ENCODE data around the gene GALNT17. TPM values are rescaled to one million over a fixed set of nuclear protein-coding genes. Genes with fewer than 3 reads are reported as not detected.

GALNT17 gene
- total and polyA plus RNA-seq, 5 experiments from 2014 or later: not detected

GRCh38 chr7:71687286-71687685 is 555.3 kb downstream of the GALNT17 start:
- H3K4me3 Mint-ChIP-seq: no peak overlapping the region
- H3K27me3 Mint-ChIP-seq: peaks cover 0 to 24% (median 6%) of the 10 kb centered on the region in 5 donors
- H3K4me1 Mint-ChIP-seq: no peaks in the 10 kb centered on the region
- H3K27ac Mint-ChIP-seq: no peak overlapping the region
- POLR2A ChIA-PET: no interaction called here
- H3K36me3 Mint-ChIP-seq: no peaks in the 10 kb centered on the region
- ATAC-seq: no peak
- no peak for DNase-seq
- H3K9me3 Mint-ChIP-seq: peaks cover 0 to 17% (median 2%) of the 10 kb centered on the region in 9 donors

DNA sequence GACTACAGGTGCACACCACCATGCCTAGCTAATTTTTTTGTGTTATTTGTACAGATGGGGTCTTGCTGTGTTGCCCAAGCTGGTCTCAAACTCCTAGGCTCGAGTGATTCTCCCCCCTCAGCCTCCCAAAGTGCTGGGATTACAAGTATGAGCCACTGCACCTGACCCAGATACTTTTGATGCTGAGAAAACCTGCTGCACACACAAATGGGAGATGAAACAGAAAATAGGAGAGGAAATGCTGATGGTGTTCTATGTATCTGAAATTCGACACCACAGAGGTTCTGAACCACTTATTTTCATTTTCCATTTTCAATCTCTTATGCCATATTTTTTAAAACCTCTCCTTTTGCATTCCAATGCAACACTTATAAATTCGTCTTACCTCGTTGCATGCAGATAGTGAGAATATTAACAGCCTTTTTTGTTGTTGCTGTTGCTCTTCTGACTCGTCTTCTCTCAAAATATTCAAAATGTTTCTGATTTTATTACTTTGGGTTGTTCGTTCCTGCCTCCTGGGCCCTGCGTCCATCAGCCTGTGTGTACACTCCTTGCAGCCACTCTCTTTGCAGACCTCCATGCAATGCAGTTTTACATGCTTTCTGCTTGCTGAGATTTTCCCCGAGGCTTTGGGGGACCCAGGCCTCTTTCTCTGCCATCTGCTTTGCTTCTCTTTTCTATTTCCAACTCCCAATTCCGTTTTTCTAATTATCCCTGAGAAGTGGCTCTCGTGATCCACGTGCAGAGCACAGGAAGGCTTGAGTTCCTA is 556.1 kb downstream of the GALNT17 start:
- H3K27me3 Mint-ChIP-seq: peaks cover 0 to 24% (median 6%) of the 10 kb centered on the region in 5 donors
- peaks cover 0 to 17% (median 2%) of the 10 kb centered on the region in 9 donors for H3K9me3 Mint-ChIP-seq
- no peak overlapping the region for H3K4me3 Mint-ChIP-seq
- H3K27ac Mint-ChIP-seq: no peak overlapping the region
- no peaks in the 10 kb centered on the region for H3K36me3 Mint-ChIP-seq
- POLR2A ChIA-PET: no interaction called here
- no peaks in the 10 kb centered on the region for H3K4me1 Mint-ChIP-seq
- DNase-seq (no peak), ATAC-seq (no peak)

DNA sequence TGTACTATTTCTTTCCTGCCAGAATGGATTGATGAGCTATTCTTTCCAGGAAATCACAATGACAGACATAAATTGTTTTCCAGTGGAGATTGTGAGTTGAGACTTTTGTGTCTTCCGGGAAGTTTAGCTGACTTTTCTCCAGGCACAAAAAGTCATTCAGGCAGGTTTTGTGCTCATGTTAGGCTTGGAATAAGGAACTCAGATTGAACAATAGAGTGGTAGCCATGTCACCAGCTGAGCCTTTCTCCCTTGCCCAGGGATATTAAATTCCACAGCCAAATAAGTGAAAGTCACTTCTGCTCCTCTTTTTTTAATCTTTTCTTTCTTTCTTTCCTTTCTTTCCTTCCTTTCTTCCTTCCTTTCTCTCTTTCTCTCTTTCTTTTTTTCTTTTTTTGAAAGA is 559.6 kb downstream of the GALNT17 start:
- POLR2A ChIA-PET: no interaction called here

GRCh38 chr7:71694665-71695064 is 562.7 kb downstream of the GALNT17 start:
- no peak for DNase-seq
- peaks cover 0 to 19% (median 11%) of the 10 kb centered on the region in 9 donors for H3K9me3 Mint-ChIP-seq
- ATAC-seq: no peak
- H3K4me1 Mint-ChIP-seq: no peaks in the 10 kb centered on the region
- no peak overlapping the region for H3K27ac Mint-ChIP-seq
- no peak overlapping the region for H3K4me3 Mint-ChIP-seq
- H3K27me3 Mint-ChIP-seq: peaks cover 0 to 4% (median 0%) of the 10 kb centered on the region in 5 donors
- H3K36me3 Mint-ChIP-seq: peaks cover 0 to 7% (median 0%) of the 10 kb centered on the region in 3 donors
- POLR2A ChIA-PET: no interaction called here

More for the DNA sequence above, 559.6 kb downstream of the GALNT17 start:
- DNase-seq (no peak), ATAC-seq (no peak)
- no peak overlapping the region for H3K4me3 Mint-ChIP-seq
- no peaks in the 10 kb centered on the region for H3K36me3 Mint-ChIP-seq
- H3K4me1 Mint-ChIP-seq: no peaks in the 10 kb centered on the region
- peaks cover 0 to 10% (median 2%) of the 10 kb centered on the region in 9 donors for H3K9me3 Mint-ChIP-seq
- no peak overlapping the region for H3K27ac Mint-ChIP-seq
- peaks cover 0 to 16% (median 3%) of the 10 kb centered on the region in 5 donors for H3K27me3 Mint-ChIP-seq

DNA sequence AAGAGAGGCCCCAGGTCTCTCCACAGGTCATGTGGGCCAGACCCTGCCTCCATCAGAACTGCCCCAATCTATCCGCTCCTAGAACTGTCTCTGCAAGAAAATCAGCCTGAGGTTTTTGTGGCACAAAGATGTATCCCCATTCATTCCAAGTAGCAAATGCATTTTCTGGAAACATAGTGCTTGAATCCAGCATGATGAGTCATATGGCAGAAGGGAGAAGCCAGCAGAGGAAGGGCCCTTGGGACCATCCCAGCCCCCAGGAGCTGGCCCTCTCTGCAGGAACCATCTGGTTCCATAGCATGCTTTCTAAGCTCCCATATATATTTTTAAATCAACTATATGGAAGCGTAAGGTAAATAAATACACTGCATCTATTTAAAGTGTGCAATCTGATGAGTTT is 563.2 kb downstream of the GALNT17 start:
- peaks cover 0 to 19% (median 12%) of the 10 kb centered on the region in 9 donors for H3K9me3 Mint-ChIP-seq
- DNase-seq (no peak), ATAC-seq (no peak)
- POLR2A ChIA-PET: no interaction called here
- H3K4me1 Mint-ChIP-seq: no peaks in the 10 kb centered on the region
- peaks cover 0 to 4% (median 0%) of the 10 kb centered on the region in 5 donors for H3K27me3 Mint-ChIP-seq
- peaks cover 0 to 7% (median 0%) of the 10 kb centered on the region in 3 donors for H3K36me3 Mint-ChIP-seq
- H3K4me3 Mint-ChIP-seq: no peak overlapping the region
- H3K27ac Mint-ChIP-seq: no peak overlapping the region

DNA sequence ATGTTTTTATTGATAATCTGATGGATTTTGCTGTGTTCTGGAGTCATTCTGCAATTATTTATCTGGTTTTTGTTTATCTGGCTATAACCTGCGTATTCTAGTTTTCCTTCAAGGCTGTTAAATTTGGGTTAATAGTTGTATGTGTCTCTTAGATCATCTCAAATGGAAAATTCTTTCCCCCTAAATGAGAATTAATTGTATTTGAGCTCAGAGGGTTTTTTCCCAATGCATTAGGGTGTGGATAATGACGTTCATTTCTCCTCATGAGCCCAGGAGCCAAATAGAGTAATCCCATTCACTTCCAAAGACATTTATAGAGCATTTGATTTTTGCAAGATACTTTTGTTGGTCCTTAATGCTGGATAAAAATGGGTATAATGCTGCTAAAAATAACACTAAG is 564.6 kb downstream of the GALNT17 start:
- ATAC-seq: no peak
- Mint-ChIP-seq H3K36me3 (peaks cover 0 to 15% (median 0%) of the 10 kb centered on the region in 3 donors), H3K27ac (no peak overlapping the region), H3K4me3 (no peak overlapping the region), H3K27me3 (peaks cover 0 to 11% (median 0%) of the 10 kb centered on the region in 5 donors), H3K9me3 (peaks cover 0 to 24% (median 14%) of the 10 kb centered on the region in 9 donors), H3K4me1 (no peaks in the 10 kb centered on the region)
- POLR2A ChIA-PET: no interaction called here
- no peak for DNase-seq

DNA sequence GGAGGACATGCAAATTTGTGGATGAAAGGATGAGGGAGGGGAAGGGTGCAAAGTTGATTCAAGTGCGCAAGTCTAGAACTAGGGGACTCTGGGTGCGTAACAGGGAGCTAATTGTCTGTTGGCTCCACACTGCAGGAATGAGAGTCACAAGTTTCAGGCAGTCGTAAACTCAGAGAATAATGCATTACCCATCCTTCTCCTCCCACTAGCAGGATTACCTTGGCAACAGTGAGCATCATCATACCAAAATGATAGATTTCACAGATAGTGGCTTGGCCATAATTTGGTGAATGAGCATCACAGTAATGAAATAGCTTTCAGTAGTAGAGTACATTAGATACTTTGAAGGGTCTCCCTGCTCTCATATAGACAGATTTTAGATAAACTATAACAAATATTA is 565.5 kb downstream of the GALNT17 start:
- DNase-seq (no peak), ATAC-seq (no peak)
- Mint-ChIP-seq H3K27me3 (peaks cover 0 to 11% (median 0%) of the 10 kb centered on the region in 5 donors), H3K9me3 (peaks cover 0 to 30% (median 18%) of the 10 kb centered on the region in 9 donors), H3K36me3 (peaks cover 0 to 15% (median 0%) of the 10 kb centered on the region in 3 donors), H3K4me3 (no peak overlapping the region), H3K27ac (no peak overlapping the region), H3K4me1 (no peaks in the 10 kb centered on the region)
- POLR2A ChIA-PET: no interaction called here

DNA sequence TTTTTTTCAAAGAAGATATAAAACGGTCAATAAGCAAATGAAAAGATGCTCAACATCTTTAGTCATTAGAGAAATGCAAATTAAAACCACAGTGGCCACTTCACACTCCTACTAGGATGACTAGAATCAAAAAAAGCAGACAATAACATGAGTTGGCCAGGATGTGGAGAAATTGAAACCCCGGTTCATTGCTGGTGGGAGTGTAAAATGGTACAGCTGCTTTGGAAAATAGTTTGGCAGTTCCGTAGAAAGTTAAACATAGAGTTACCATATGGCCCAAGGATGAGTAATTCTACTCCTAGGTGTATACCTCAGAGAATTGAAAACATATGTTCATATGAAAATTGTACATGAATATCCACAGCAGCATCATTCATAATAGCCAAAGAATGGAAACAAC is 573.3 kb downstream of the GALNT17 start:
- Mint-ChIP-seq H3K4me3 (no peak overlapping the region), H3K27ac (no peak overlapping the region)

GRCh38 chr7:71705901-71706596 is 574.1 kb downstream of the GALNT17 start:
- POLR2A ChIA-PET: no interaction called here
- Mint-ChIP-seq H3K27ac (no peak overlapping the region), H3K27me3 (peaks cover 0 to 6% (median 0%) of the 10 kb centered on the region in 5 donors), H3K36me3 (no peaks in the 10 kb centered on the region), H3K4me1 (no peaks in the 10 kb centered on the region), H3K9me3 (peaks cover 3 to 41% (median 10%) of the 10 kb centered on the region in 9 donors), H3K4me3 (no peak overlapping the region)
- ATAC-seq (no peak), DNase-seq (no peak)

More for the DNA sequence above, 573.3 kb downstream of the GALNT17 start:
- peaks cover 0 to 7% (median 0%) of the 10 kb centered on the region in 3 donors for H3K36me3 Mint-ChIP-seq
- POLR2A ChIA-PET: no interaction called here
- no peaks in the 10 kb centered on the region for H3K4me1 Mint-ChIP-seq
- ATAC-seq (no peak), DNase-seq (no peak)
- peaks cover 3 to 49% (median 10%) of the 10 kb centered on the region in 9 donors for H3K9me3 Mint-ChIP-seq
- peaks cover 0 to 13% (median 0%) of the 10 kb centered on the region in 5 donors for H3K27me3 Mint-ChIP-seq

DNA sequence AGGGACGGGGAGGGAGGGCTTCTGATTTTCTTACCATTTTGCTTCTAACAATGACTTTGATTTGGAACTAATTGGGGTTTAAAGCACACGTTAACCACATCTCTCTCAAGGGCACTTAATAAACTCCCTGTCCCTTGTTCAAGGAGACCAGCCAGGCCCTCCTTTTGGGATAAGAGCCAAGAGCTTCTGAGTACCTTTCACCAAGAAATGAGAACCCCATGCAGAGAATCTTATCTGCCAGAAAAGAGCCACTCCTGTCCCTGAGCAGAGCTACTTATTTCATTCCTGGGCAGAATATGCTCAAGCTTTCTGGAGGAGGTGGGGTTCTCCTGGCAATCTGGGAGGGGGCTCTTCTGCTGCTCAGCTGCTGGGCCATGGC is 574.6 kb downstream of the GALNT17 start:
- H3K4me1 Mint-ChIP-seq: peaks cover 0 to 2% (median 0%) of the 10 kb centered on the region in 4 donors
- peaks cover 0 to 10% (median 0%) of the 10 kb centered on the region in 5 donors for H3K27me3 Mint-ChIP-seq
- no peak for ATAC-seq
- H3K9me3 Mint-ChIP-seq: peaks cover 3 to 40% (median 13%) of the 10 kb centered on the region in 9 donors
- H3K4me3 Mint-ChIP-seq: no peak overlapping the region
- no peak overlapping the region for H3K27ac Mint-ChIP-seq
- no peaks in the 10 kb centered on the region for H3K36me3 Mint-ChIP-seq
- no peak for DNase-seq
- POLR2A ChIA-PET: no interaction called here

GRCh38 chr7:71707041-71707440 is 575.1 kb downstream of the GALNT17 start:
- DNase-seq (no peak), ATAC-seq (no peak)
- no peaks in the 10 kb centered on the region for H3K36me3 Mint-ChIP-seq
- peaks cover 0 to 14% (median 0%) of the 10 kb centered on the region in 5 donors for H3K27me3 Mint-ChIP-seq
- no peak overlapping the region for H3K27ac Mint-ChIP-seq
- H3K4me1 Mint-ChIP-seq: peaks cover 0 to 2% (median 0%) of the 10 kb centered on the region in 4 donors
- POLR2A ChIA-PET: no interaction called here
- H3K9me3 Mint-ChIP-seq: peaks cover 3 to 36% (median 12%) of the 10 kb centered on the region in 9 donors
- no peak overlapping the region for H3K4me3 Mint-ChIP-seq

- DNase-seq: no peak
- POLR2A ChIA-PET: no interaction called here
- no peak for ATAC-seq
- Mint-ChIP-seq H3K27ac (no peak overlapping the region), H3K4me1 (peaks cover 0 to 2% (median 0%) of the 10 kb centered on the region in 4 donors), H3K9me3 (peaks cover 3 to 19% (median 11%) of the 10 kb centered on the region in 9 donors), H3K4me3 (no peak overlapping the region), H3K27me3 (peaks cover 0 to 19% (median 0%) of the 10 kb centered on the region in 5 donors), H3K36me3 (no peaks in the 10 kb centered on the region)
These were observed 576.8 kb downstream of the GALNT17 start for GRCh38 chr7:71708710-71709109.

- H3K36me3 Mint-ChIP-seq: no peaks in the 10 kb centered on the region
- peaks cover 0 to 2% (median 0%) of the 10 kb centered on the region in 4 donors for H3K4me1 Mint-ChIP-seq
- peaks cover 0 to 23% (median 0%) of the 10 kb centered on the region in 5 donors for H3K27me3 Mint-ChIP-seq
- ATAC-seq: no peak
- H3K9me3 Mint-ChIP-seq: peaks cover 3 to 15% (median 11%) of the 10 kb centered on the region in 9 donors
- POLR2A ChIA-PET: no interaction called here
- peak overlapping the region in 1 of 10 donors; percentile 31 for H3K4me3 Mint-ChIP-seq
- DNase-seq: no peak
- no peak overlapping the region for H3K27ac Mint-ChIP-seq
These were observed 578.5 kb downstream of the GALNT17 start for GRCh38 chr7:71710442-71710841.

All from naive thymus-derived CD8-positive, alpha-beta T cell (primary cell).